Measurements from ENCODE around the gene LRRK1.

LRRK1 gene

DNA sequence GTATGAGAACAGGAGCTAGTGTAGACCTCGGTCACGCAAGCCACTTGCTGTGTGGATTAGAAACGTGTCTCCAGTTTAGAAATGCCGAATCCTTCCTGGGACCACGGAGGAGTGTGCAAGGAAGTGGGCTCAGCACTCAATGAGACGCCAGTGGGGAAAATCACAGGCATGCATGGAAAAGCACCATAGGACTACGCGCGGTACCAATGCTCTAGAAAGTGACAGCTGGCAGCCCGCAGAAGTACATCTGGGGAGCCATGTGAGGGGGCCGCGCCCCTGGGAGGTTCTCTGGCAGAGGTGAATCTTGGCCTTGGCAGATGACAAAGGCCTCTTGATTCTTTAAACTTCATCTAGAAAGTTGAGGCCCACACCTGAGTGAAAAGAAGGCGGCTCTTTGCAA is 99.3 kb downstream of the LRRK1 start:
- no peak overlapping the region for H4K8ac ChIP-seq (ENCODE audit: low read depth, low read length)
- H3K23ac ChIP-seq (ENCODE audit: low read length) = no peak overlapping the region
- no peak overlapping the region for H2BK5ac ChIP-seq (ENCODE audit: low read length)
- H3K27ac ChIP-seq (ENCODE audit: low read depth, low read length) = no peak overlapping the region
- H3K36me3 ChIP-seq (ENCODE audit: control insufficient read depth, insufficient read depth, low read length) = no peaks in the 10 kb centered on the region
- H3K56ac ChIP-seq (ENCODE audit: low read length) = no peak overlapping the region
- H3K79me1 ChIP-seq (ENCODE audit: low read length) = no peaks in the 10 kb centered on the region
- WGBS (ENCODE audit: extremely low coverage, insufficient coverage, low lambda C conversion rate) = no CpG with 5 or more reads among the region's 13 CpGs
- no peaks in the 10 kb centered on the region for H3K27me3 ChIP-seq (ENCODE audit: insufficient read depth, low read length, poor library complexity)
- no peak overlapping the region for H3K4me2 ChIP-seq (ENCODE audit: low read length)
- H3K18ac ChIP-seq (ENCODE audit: low read length) = no peak overlapping the region
- no peak overlapping the region for H2BK120ac ChIP-seq (ENCODE audit: low read depth, low read length)
- H3K79me2 ChIP-seq (ENCODE audit: control insufficient read depth, insufficient read depth, low read length) = no peaks in the 10 kb centered on the region
- H2BK15ac ChIP-seq (replicated peaks; ENCODE audit: low read depth) = no peak overlapping the region
- H4K5ac ChIP-seq (ENCODE audit: low read length) = no peak overlapping the region
- no peak overlapping the region for H2AK5ac ChIP-seq (ENCODE audit: low read length)
- no peak overlapping the region for H3K9ac ChIP-seq (ENCODE audit: low read length)
- no peaks in the 10 kb centered on the region for H3K4me1 ChIP-seq (ENCODE audit: control insufficient read depth, low read depth, low read length)
- DNase-seq = no peak
- no peak overlapping the region for H3K4me3 ChIP-seq (ENCODE audit: low read length)
- no peak overlapping the region for H3K4ac ChIP-seq (ENCODE audit: low read depth, low read length)

DNA sequence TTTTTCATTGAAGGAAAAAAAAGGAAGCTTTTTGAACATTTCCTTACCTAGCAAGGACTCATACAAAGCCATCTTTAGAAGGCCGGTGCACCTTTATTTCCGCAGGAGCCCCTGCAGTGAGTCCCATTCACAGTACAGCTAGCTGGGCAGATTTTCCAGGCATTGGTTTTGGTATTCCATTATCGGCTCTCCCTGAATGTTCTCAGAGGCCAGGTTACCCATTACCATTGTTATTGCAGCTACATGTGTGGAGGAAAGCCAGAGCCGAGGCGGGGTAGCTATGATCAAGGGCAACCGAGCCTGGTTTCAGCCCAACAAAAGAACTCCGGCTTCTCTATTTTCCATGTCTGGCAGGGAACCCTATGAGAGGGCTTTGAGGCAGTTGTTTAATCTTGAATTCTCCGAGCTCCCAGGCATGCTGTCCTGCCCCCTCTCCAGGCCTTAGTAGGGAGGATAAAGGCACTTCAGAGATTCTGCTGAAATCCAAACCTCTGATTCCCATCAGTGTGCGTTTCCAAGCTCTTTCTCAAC is 100.3 kb downstream of the LRRK1 start:
- H3K36me3 ChIP-seq (ENCODE audit: control insufficient read depth, insufficient read depth, low read length) = no peaks in the 10 kb centered on the region
- H3K79me1 ChIP-seq (ENCODE audit: low read length) = no peaks in the 10 kb centered on the region
- no peak overlapping the region for H2BK5ac ChIP-seq (ENCODE audit: low read length)
- no peak overlapping the region for H3K9ac ChIP-seq (ENCODE audit: low read length)
- H3K56ac ChIP-seq (ENCODE audit: low read length) = no peak overlapping the region
- no peak overlapping the region for H3K4ac ChIP-seq (ENCODE audit: low read depth, low read length)
- no peak overlapping the region for H3K4me3 ChIP-seq (ENCODE audit: low read length)
- H3K27me3 ChIP-seq (ENCODE audit: insufficient read depth, low read length, poor library complexity) = no peaks in the 10 kb centered on the region
- H4K5ac ChIP-seq (ENCODE audit: low read length) = no peak overlapping the region
- no peak overlapping the region for H4K8ac ChIP-seq (ENCODE audit: low read depth, low read length)
- H2BK15ac ChIP-seq (replicated peaks; ENCODE audit: low read depth) = no peak overlapping the region
- no peak overlapping the region for H3K23ac ChIP-seq (ENCODE audit: low read length)
- no peak overlapping the region for H3K4me2 ChIP-seq (ENCODE audit: low read length)
- H3K79me2 ChIP-seq (ENCODE audit: control insufficient read depth, insufficient read depth, low read length) = no peaks in the 10 kb centered on the region
- H2BK120ac ChIP-seq (ENCODE audit: low read depth, low read length) = no peak overlapping the region
- no peak overlapping the region for H2AK5ac ChIP-seq (ENCODE audit: low read length)
- no peak overlapping the region for H3K27ac ChIP-seq (ENCODE audit: low read depth, low read length)
- no peak overlapping the region for H3K18ac ChIP-seq (ENCODE audit: low read length)
- no peak for DNase-seq
- no CpG with 5 or more reads among the region's 9 CpGs for WGBS (ENCODE audit: extremely low coverage, insufficient coverage, low lambda C conversion rate)
- no peaks in the 10 kb centered on the region for H3K4me1 ChIP-seq (ENCODE audit: control insufficient read depth, low read depth, low read length)

DNA sequence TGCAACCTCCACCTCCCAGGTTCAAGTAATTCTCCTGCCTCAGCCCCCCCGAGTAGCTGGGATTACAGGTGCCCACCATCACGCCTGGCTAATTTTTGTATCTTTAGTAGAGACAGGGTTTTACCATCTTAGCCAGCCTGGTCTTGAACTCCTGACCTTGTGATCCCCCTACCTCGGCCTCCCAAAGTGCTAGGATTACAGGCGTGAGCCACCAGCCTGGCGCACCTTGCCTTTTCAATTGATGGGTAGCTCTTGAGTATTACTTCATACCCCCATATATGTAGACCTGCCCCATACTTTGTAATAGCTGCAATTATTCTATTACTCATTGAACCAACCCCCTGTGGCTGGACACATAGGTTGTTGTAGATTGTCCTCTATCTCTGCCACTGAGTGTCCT is 101.3 kb downstream of the LRRK1 start:
- Histone ChIP-seq H3K23ac (ENCODE audit: low read length) (no peak overlapping the region), H3K79me1 (ENCODE audit: low read length) (no peaks in the 10 kb centered on the region), H4K8ac (ENCODE audit: low read depth, low read length) (no peak overlapping the region), H3K36me3 (ENCODE audit: control insufficient read depth, insufficient read depth, low read length) (no peaks in the 10 kb centered on the region), H3K4me2 (ENCODE audit: low read length) (no peak overlapping the region), H3K4me3 (ENCODE audit: low read length) (no peak overlapping the region), H3K27me3 (ENCODE audit: insufficient read depth, low read length, poor library complexity) (no peaks in the 10 kb centered on the region), H3K9ac (ENCODE audit: low read length) (no peak overlapping the region), H2BK5ac (ENCODE audit: low read length) (no peak overlapping the region), H3K4me1 (ENCODE audit: control insufficient read depth, low read depth, low read length) (no peaks in the 10 kb centered on the region), H3K56ac (ENCODE audit: low read length) (no peak overlapping the region), H2BK15ac (replicated peaks; ENCODE audit: low read depth) (no peak overlapping the region), H4K5ac (ENCODE audit: low read length) (no peak overlapping the region), H3K18ac (ENCODE audit: low read length) (no peak overlapping the region), H3K4ac (ENCODE audit: low read depth, low read length) (no peak overlapping the region), H3K79me2 (ENCODE audit: control insufficient read depth, insufficient read depth, low read length) (no peaks in the 10 kb centered on the region), H2BK120ac (ENCODE audit: low read depth, low read length) (no peak overlapping the region), H2AK5ac (ENCODE audit: low read length) (no peak overlapping the region), H3K27ac (ENCODE audit: low read depth, low read length) (no peak overlapping the region)
- no CpG with 5 or more reads among the region's 5 CpGs for WGBS (ENCODE audit: extremely low coverage, insufficient coverage, low lambda C conversion rate)
- DNase-seq = no peak

DNA sequence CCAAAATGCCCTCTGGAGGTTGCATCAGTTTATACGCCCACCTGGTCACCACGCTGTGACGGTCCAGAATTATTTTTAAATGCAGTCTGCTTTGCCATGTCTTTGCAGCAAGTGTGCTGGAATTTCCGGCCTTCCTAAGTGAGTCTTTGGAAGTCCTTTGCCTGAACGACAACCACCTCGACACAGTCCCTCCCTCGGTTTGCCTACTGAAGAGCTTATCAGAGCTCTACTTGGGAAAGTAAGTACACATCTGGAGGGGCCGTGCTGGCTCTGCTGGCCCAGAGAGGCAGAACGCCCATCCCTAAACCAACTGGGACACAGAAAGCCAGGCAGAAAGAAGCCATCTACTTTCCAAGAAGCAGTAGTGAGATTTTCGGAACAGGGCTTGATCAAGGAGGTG is 101.8 kb downstream of the LRRK1 start:
- no peak overlapping the region for H3K23ac ChIP-seq (ENCODE audit: low read length)
- no peak overlapping the region for H3K56ac ChIP-seq (ENCODE audit: low read length)
- H3K18ac ChIP-seq (ENCODE audit: low read length) = no peak overlapping the region
- H3K79me2 ChIP-seq (ENCODE audit: control insufficient read depth, insufficient read depth, low read length) = no peaks in the 10 kb centered on the region
- H2AK5ac ChIP-seq (ENCODE audit: low read length) = no peak overlapping the region
- H3K4ac ChIP-seq (ENCODE audit: low read depth, low read length) = no peak overlapping the region
- no peak overlapping the region for H3K4me3 ChIP-seq (ENCODE audit: low read length)
- no peaks in the 10 kb centered on the region for H3K36me3 ChIP-seq (ENCODE audit: control insufficient read depth, insufficient read depth, low read length)
- H2BK15ac ChIP-seq (replicated peaks; ENCODE audit: low read depth) = no peak overlapping the region
- no peak overlapping the region for H4K5ac ChIP-seq (ENCODE audit: low read length)
- no peaks in the 10 kb centered on the region for H3K27me3 ChIP-seq (ENCODE audit: insufficient read depth, low read length, poor library complexity)
- no peak overlapping the region for H4K8ac ChIP-seq (ENCODE audit: low read depth, low read length)
- no peak for DNase-seq
- H2BK5ac ChIP-seq (ENCODE audit: low read length) = no peak overlapping the region
- H2BK120ac ChIP-seq (ENCODE audit: low read depth, low read length) = no peak overlapping the region
- H3K4me2 ChIP-seq (ENCODE audit: low read length) = no peak overlapping the region
- H3K9ac ChIP-seq (ENCODE audit: low read length) = no peak overlapping the region
- no CpG with 5 or more reads among the region's 10 CpGs for WGBS (ENCODE audit: extremely low coverage, insufficient coverage, low lambda C conversion rate)
- H3K27ac ChIP-seq (ENCODE audit: low read depth, low read length) = no peak overlapping the region
- H3K79me1 ChIP-seq (ENCODE audit: low read length) = no peaks in the 10 kb centered on the region
- H3K4me1 ChIP-seq (ENCODE audit: control insufficient read depth, low read depth, low read length) = no peaks in the 10 kb centered on the region

DNA sequence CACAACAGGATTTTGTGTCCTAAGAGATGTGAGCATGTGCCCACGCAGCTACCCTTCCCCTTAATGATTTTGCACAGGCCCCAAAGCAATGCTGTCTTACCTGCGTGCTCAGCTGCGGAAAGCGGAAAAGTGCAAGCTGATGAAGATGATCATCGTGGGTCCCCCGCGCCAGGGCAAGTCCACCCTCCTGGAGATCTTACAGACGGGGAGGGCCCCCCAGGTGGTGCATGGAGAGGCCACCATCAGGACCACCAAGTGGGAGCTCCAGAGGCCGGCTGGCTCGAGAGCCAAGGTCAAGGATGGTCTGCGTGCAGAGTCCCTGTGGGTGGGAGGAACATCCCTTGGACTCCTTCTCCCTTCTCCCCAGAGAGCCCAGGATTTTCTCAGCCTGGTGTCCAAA is 103.1 kb downstream of the LRRK1 start:
- no peaks in the 10 kb centered on the region for H3K79me1 ChIP-seq (ENCODE audit: low read length)
- H3K4me2 ChIP-seq (ENCODE audit: low read length) = no peak overlapping the region
- H3K4me1 ChIP-seq (ENCODE audit: control insufficient read depth, low read depth, low read length) = no peaks in the 10 kb centered on the region
- H3K9ac ChIP-seq (ENCODE audit: low read length) = no peak overlapping the region
- no peak overlapping the region for H3K4me3 ChIP-seq (ENCODE audit: low read length)
- no peak for DNase-seq
- no peak overlapping the region for H2BK120ac ChIP-seq (ENCODE audit: low read depth, low read length)
- H3K27ac ChIP-seq (ENCODE audit: low read depth, low read length) = no peak overlapping the region
- no CpG with 5 or more reads among the region's 11 CpGs for WGBS (ENCODE audit: extremely low coverage, insufficient coverage, low lambda C conversion rate)
- no peak overlapping the region for H3K4ac ChIP-seq (ENCODE audit: low read depth, low read length)
- no peak overlapping the region for H3K18ac ChIP-seq (ENCODE audit: low read length)
- H2AK5ac ChIP-seq (ENCODE audit: low read length) = no peak overlapping the region
- no peak overlapping the region for H3K23ac ChIP-seq (ENCODE audit: low read length)
- H3K36me3 ChIP-seq (ENCODE audit: control insufficient read depth, insufficient read depth, low read length) = no peaks in the 10 kb centered on the region
- no peak overlapping the region for H2BK15ac ChIP-seq (replicated peaks; ENCODE audit: low read depth)
- no peaks in the 10 kb centered on the region for H3K79me2 ChIP-seq (ENCODE audit: control insufficient read depth, insufficient read depth, low read length)
- no peak overlapping the region for H4K5ac ChIP-seq (ENCODE audit: low read length)
- H4K8ac ChIP-seq (ENCODE audit: low read depth, low read length) = no peak overlapping the region
- H3K56ac ChIP-seq (ENCODE audit: low read length) = no peak overlapping the region
- no peaks in the 10 kb centered on the region for H3K27me3 ChIP-seq (ENCODE audit: insufficient read depth, low read length, poor library complexity)
- no peak overlapping the region for H2BK5ac ChIP-seq (ENCODE audit: low read length)

DNA sequence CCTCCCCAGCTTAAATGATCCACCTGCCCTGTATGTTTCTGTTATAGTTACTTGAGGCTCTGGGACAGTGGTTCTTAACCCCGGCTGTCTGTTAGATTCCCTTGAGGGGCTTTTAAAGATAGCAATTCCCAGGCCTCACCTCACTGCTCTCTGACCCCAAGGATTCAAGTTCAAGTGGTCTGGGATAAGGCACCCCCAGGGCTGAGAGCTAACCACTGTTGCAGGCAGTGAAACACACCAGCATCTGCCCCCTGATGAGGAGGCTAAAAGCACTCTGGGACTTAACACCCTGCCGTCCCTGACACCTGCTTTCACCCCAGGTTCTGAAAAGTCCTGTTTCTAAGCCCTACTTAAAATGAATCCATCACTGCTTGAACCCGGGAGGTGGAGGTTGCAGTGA is 103.7 kb downstream of the LRRK1 start:
- no CpG with 5 or more reads among the region's 3 CpGs for WGBS (ENCODE audit: extremely low coverage, insufficient coverage, low lambda C conversion rate)

More for the DNA sequence above, 103.7 kb downstream of the LRRK1 start:
- Histone ChIP-seq H3K27ac (ENCODE audit: low read depth, low read length) (no peak overlapping the region), H3K56ac (ENCODE audit: low read length) (no peak overlapping the region), H4K5ac (ENCODE audit: low read length) (no peak overlapping the region), H3K4ac (ENCODE audit: low read depth, low read length) (no peak overlapping the region), H3K36me3 (ENCODE audit: control insufficient read depth, insufficient read depth, low read length) (no peaks in the 10 kb centered on the region), H2BK15ac (replicated peaks; ENCODE audit: low read depth) (no peak overlapping the region), H3K4me1 (ENCODE audit: control insufficient read depth, low read depth, low read length) (no peaks in the 10 kb centered on the region), H2AK5ac (ENCODE audit: low read length) (no peak overlapping the region), H2BK5ac (ENCODE audit: low read length) (no peak overlapping the region), H3K79me2 (ENCODE audit: control insufficient read depth, insufficient read depth, low read length) (no peaks in the 10 kb centered on the region), H3K79me1 (ENCODE audit: low read length) (no peaks in the 10 kb centered on the region), H2BK120ac (ENCODE audit: low read depth, low read length) (no peak overlapping the region), H3K18ac (ENCODE audit: low read length) (no peak overlapping the region), H3K23ac (ENCODE audit: low read length) (no peak overlapping the region), H3K4me2 (ENCODE audit: low read length) (no peak overlapping the region), H3K9ac (ENCODE audit: low read length) (no peak overlapping the region), H3K27me3 (ENCODE audit: insufficient read depth, low read length, poor library complexity) (no peaks in the 10 kb centered on the region), H3K4me3 (ENCODE audit: low read length) (no peak overlapping the region), H4K8ac (ENCODE audit: low read depth, low read length) (no peak overlapping the region)
- no peak for DNase-seq

Measured in mesendoderm (in vitro differentiated cells).